HG02973 (cell line): ENCODE results near the gene RHOJ.

Experiments
- ATAC-seq: cut with Tn5 transposase; IDR thresholded peaks from one replicate; pipeline ENCODE4 v1.9.1; 2021; ENCODE audit warnings: moderate library complexity; ENCODE audit not compliant: unreplicated experiment

RHOJ gene

GRCh38 chr14:63205044-63205575 is 867 bp downstream of the RHOJ start:
- no peak for ATAC-seq

- no peak for ATAC-seq
Measured at GRCh38 chr14:63205866-63206265, 1.6 kb downstream of the RHOJ start.

GRCh38 chr14:63209160-63209559 is 4.9 kb downstream of the RHOJ start:
- ATAC-seq: no peak

- ATAC-seq: no peak
Measured at GRCh38 chr14:63210812-63211211, 6.6 kb downstream of the RHOJ start.

GRCh38 chr14:63212209-63212608 is 8.0 kb downstream of the RHOJ start:
- ATAC-seq: no peak

GRCh38 chr14:63212776-63213500 is 8.7 kb downstream of the RHOJ start:
- no peak for ATAC-seq

GRCh38 chr14:63214417-63215196 is 10.4 kb downstream of the RHOJ start:
- ATAC-seq: no peak

- no peak for ATAC-seq
Measured at GRCh38 chr14:63220526-63220925, 16.3 kb downstream of the RHOJ start.

GRCh38 chr14:63223596-63223995 is 19.4 kb downstream of the RHOJ start:
- ATAC-seq: no peak

GRCh38 chr14:63224196-63224595 is 20.0 kb downstream of the RHOJ start:
- no peak for ATAC-seq

GRCh38 chr14:63228217-63228616 is 24.0 kb downstream of the RHOJ start:
- ATAC-seq: no peak

- no peak for ATAC-seq
Measured at GRCh38 chr14:63229330-63230059, 25.3 kb downstream of the RHOJ start.

GRCh38 chr14:63231766-63232165 is 27.5 kb downstream of the RHOJ start:
- ATAC-seq: no peak

- no peak for ATAC-seq
Measured at GRCh38 chr14:63237791-63238190, 33.5 kb downstream of the RHOJ start.

- no peak for ATAC-seq
Measured at GRCh38 chr14:63240221-63240620, 36.0 kb downstream of the RHOJ start.

- ATAC-seq: no peak
Measured at GRCh38 chr14:63241096-63241495, 36.9 kb downstream of the RHOJ start.

GRCh38 chr14:63243646-63244045 is 39.4 kb downstream of the RHOJ start:
- ATAC-seq: no peak

GRCh38 chr14:63245893-63246292 is 41.6 kb downstream of the RHOJ start:
- ATAC-seq: no peak

GRCh38 chr14:63248211-63248610 is 44.0 kb downstream of the RHOJ start:
- ATAC-seq: no peak

- ATAC-seq: no peak
Measured at GRCh38 chr14:63249092-63249491, 44.8 kb downstream of the RHOJ start.

GRCh38 chr14:63257299-63257698 is 53.1 kb downstream of the RHOJ start:
- no peak for ATAC-seq
